GM12875 (cell line): ENCODE measurements around the gene PTPN11.
"Not testable (repeated sequence)": the region's sequence is repeated elsewhere in the genome, so short reads cannot be mapped to it uniquely, and the experiment has no call there.

Experiments used
- H3K4me3 ChIP-seq: one replicate; pipeline ENCODE4 v1.5.1; 2011; ENCODE audit warnings: low read depth, low read length, control low read depth
- CTCF ChIP-seq: IDR thresholded peaks from 2 replicates; pipeline ENCODE4 v1.5.1; 2011; ENCODE audit warnings: low read depth, mild to moderate bottlenecking, control low read depth, inconsistent platforms, low read length, moderate library complexity, borderline replicate concordance; ENCODE audit not compliant: insufficient read depth

PTPN11 gene

GRCh38 chr12:112413855-112414625 lies 4.7 kb upstream of the PTPN11 start:
- no peak for TF ChIP-seq CTCF
- H3K4me3 ChIP-seq, result no peak overlapping the region

- H3K4me3 ChIP-seq, result not testable (repeated sequence)
Observed at GRCh38 chr12:112415457-112415856, 3.3 kb upstream of the PTPN11 start.

GRCh38 chr12:112418273-112418607 lies 507 bp upstream of the PTPN11 start:
- no peak for TF ChIP-seq CTCF
- peak overlapping the region; percentile 97 for H3K4me3 ChIP-seq

GRCh38 chr12:112419297-112420133 lies 768 bp downstream of the PTPN11 start:
- peak overlapping the region; percentile 97 for H3K4me3 ChIP-seq
- no peak for TF ChIP-seq CTCF

- TF ChIP-seq CTCF, result no peak
Observed at GRCh38 chr12:112420740-112421139, 2.0 kb downstream of the PTPN11 start.

GRCh38 chr12:112421363-112421762 lies 2.6 kb downstream of the PTPN11 start:
- H3K4me3 ChIP-seq, result no peak overlapping the region

More at GRCh38 chr12:112420740-112421139, 2.0 kb downstream of the PTPN11 start:
- no peak overlapping the region for H3K4me3 ChIP-seq

GRCh38 chr12:112422531-112422930 lies 3.8 kb downstream of the PTPN11 start:
- TF ChIP-seq CTCF, result no peak
- no peak overlapping the region for H3K4me3 ChIP-seq

More at GRCh38 chr12:112421363-112421762, 2.6 kb downstream of the PTPN11 start:
- no peak for TF ChIP-seq CTCF
